Lower lobe of right lung (tissue), 2 donors: Measurements from ENCODE around the gene GATAD2B. TPM values are rescaled to one million over a fixed set of nuclear protein-coding genes. Genes with fewer than 3 reads are reported as not detected.
A peak's percentile ranks its signal among the peaks of the same experiment; 100 is the strongest.
"Not testable (repeated sequence)": the region's sequence is repeated elsewhere in the genome, so short reads cannot be mapped to it uniquely, and the experiment has no call there.

Experiments used
- ATAC-seq, 2 donors: fragments of 200-7000 bp; cut with Tn5 transposase; one replicate each; pipeline ENCODE4 v1.9.1; 2020 to 2022; ENCODE audit warnings: mild to moderate bottlenecking in 2 of 2, moderate library complexity in 2 of 2
- DNase-seq: peaks from one replicate; pipeline ENCODE4 v3.0.0-alpha.2; 2020
- H3K27ac ChIP-seq: fragments of 200-600 bp; one replicate; pipeline ENCODE4 v1.8.0; 2022
- H3K27me3 ChIP-seq: fragments of 200-600 bp; one replicate; pipeline ENCODE4 v1.8.0; 2022; ENCODE audit warnings: low read depth
- H3K36me3 ChIP-seq: fragments of 200-600 bp; one replicate; pipeline ENCODE4 v1.8.0; 2022; ENCODE audit warnings: mild to moderate bottlenecking
- H3K4me1 ChIP-seq: fragments of 200-600 bp; one replicate; pipeline ENCODE4 v1.8.0; 2022
- H3K4me3 ChIP-seq: fragments of 200-600 bp; one replicate; pipeline ENCODE4 v1.8.0; 2022; ENCODE audit warnings: mild to moderate bottlenecking
- H3K9me3 ChIP-seq: fragments of 200-600 bp; one replicate; pipeline ENCODE4 v1.8.0; 2022
- CTCF ChIP-seq: fragments of 200-600 bp; IDR thresholded peaks from one replicate; pipeline ENCODE4 v1.8.0; 2022; ENCODE audit warnings: antibody characterized with exemption, mild to moderate bottlenecking
- intact Hi-C: fragments of 100-400 bp; cut with DNase I; formaldehyde crosslinking; loops from one replicate; pipeline ENCODE4 v1.11.0; 2022
- total RNA-seq: library from RNA; stranded (reverse); fragmentation: NEBNext Ultra II Directional; extraction: Animal tissue kit (Norgen Biotek cat#: 25700); gene quantifications from one replicate; pipeline ENCODE4 v1.2.1, GENCODE V29; 2021
- donor health status: DM: no; HTN: yes; CAD: no; lungs with severe emphysema.

GATAD2B gene
- total RNA-seq, 1 donor from 2014 or later: 50.2 TPM

DNA sequence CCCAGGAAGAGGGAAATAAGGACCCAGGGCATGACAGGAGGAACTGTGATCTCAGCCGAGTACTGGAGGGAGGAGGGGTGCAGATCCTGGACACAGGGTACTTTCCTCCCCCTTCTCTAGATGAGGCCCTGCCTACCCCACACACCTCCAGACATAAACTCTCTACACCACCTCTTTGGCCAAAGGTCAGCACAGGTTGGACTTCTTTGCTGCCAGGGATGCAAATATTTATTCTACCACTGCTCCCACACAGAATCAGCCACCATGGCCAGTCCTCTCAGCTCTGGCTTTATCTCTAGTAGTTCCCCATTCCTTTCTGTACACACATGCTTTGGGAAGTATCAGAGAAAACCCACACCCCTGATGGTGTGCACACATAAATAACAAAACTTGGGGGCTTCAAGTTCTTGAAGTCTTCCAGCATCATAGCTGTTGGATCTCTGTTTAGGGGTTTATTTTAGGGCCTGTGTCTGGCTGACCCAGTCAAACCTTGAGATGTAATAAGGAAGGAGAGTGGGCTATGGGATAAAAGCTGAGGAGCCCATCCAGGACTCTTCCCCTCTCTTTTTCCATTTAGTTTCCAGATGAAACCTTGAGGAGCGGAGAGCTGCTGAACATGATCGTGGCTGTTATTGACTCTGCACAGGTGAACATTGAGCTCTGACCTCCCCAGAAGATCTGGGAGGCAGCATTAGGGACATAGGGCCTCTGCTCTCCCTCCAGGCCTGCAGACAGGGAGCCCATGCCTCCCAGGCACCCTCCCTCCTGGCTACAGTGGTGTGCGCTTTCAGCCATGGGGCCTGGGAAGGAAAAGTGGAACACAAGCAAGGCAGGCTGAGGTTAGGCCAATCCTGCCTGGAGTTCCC lies 154.2 kb downstream of the GATAD2B start:
- Histone ChIP-seq H3K36me3 (peaks cover 97% of the 10 kb centered on the region), H3K4me3 (no peak overlapping the region), H3K27ac (peak overlapping the region; percentile 71), H3K27me3 (no peaks in the 10 kb centered on the region), H3K9me3 (no peaks in the 10 kb centered on the region), H3K4me1 (peaks cover 63% of the 10 kb centered on the region)
- no peak for TF ChIP-seq CTCF
- intact Hi-C loops: no loop called here
- no peak for DNase-seq
- ATAC-seq: peak; percentile 84 to 91

- Histone ChIP-seq H3K27me3 (no peaks in the 10 kb centered on the region), H3K4me3 (no peak overlapping the region), H3K4me1 (peaks cover 63% of the 10 kb centered on the region), H3K27ac (peak overlapping the region; percentile 71), H3K36me3 (peaks cover 97% of the 10 kb centered on the region), H3K9me3 (no peaks in the 10 kb centered on the region)
- DNase-seq: no peak
- no peak for ATAC-seq
- intact Hi-C loops: no loop called here
- no peak for TF ChIP-seq CTCF
Measured at GRCh38 chr1:153767519-153767918, 155.3 kb downstream of the GATAD2B start.

DNA sequence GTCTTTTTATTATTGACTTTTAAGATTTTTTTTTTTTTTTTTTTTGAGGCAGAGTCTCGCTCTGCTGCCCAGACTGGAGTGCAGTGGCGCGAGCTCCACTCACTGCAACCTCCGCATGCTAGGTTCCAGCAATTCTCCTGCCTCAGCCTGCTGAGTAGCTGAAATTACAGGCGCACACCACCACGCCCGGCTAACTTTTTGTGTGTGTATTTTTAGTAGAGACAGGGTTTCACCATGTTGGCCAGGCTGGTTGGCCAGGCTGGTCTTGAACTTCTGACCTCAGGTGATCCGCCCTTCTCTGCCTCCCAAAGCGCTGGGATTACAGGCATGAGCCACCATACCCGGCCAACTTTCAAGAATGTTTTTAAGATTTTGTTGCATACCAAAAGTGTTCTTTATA lies 156.1 kb downstream of the GATAD2B start:
- H3K27me3 ChIP-seq, H3K9me3 ChIP-seq, ATAC-seq, H3K4me3 ChIP-seq, intact Hi-C loops, DNase-seq, H3K27ac ChIP-seq: not testable (repeated sequence)
- Histone ChIP-seq H3K36me3 (peaks cover 97% of the 10 kb centered on the region), H3K4me1 (peaks cover 60% of the 10 kb centered on the region)

GRCh38 chr1:153764310-153764709 lies 158.5 kb downstream of the GATAD2B start:
- no peaks in the 10 kb centered on the region for H3K9me3 ChIP-seq
- DNase-seq (no peak), ATAC-seq (no peak)
- H3K27ac ChIP-seq: peak overlapping the region; percentile 20
- intact Hi-C loops: no loop called here
- H3K4me3 ChIP-seq: no peak overlapping the region
- peaks cover 99% of the 10 kb centered on the region for H3K36me3 ChIP-seq
- H3K4me1 ChIP-seq: peaks cover 39% of the 10 kb centered on the region
- no peaks in the 10 kb centered on the region for H3K27me3 ChIP-seq
- no peak for TF ChIP-seq CTCF

- no peak for TF ChIP-seq CTCF
- Histone ChIP-seq H3K4me1 (peaks cover 32% of the 10 kb centered on the region), H3K27ac (peak overlapping the region; percentile 44), H3K27me3 (no peaks in the 10 kb centered on the region), H3K9me3 (no peaks in the 10 kb centered on the region), H3K36me3 (peaks cover 99% of the 10 kb centered on the region), H3K4me3 (no peak overlapping the region)
- ATAC-seq (peak in 1 of 2 donors; percentile 10), DNase-seq (no peak)
- intact Hi-C loops: no loop called here
Measured at GRCh38 chr1:153763365-153764225, 159.2 kb downstream of the GATAD2B start.
